Liver (tissue), 9 donors: ENCODE measurements around the gene RAI1. TPM values are rescaled to one million over a fixed set of nuclear protein-coding genes. Genes with fewer than 3 reads are reported as not detected.

ENCODE experiments used
- DNase-seq: peaks from one replicate; pipeline ENCODE4 v3.0.0-alpha.2; 2017; ENCODE audit warnings: low spot score
- H3K27ac ChIP-seq, 2 donors: one replicate each; pipeline ENCODE4 v1.7.0; 2013; ENCODE audit warnings: inconsistent platforms in 2 of 2, low read length in 2 of 2, control low read depth in 1 of 2, low read depth in 1 of 2, mild to moderate bottlenecking in 1 of 2
- H3K27me3 ChIP-seq, 4 donors: one replicate each; pipeline versions ENCODE4 v1.6.1 to v1.7.0; 2013; ENCODE audit warnings: low read length in 3 of 4, inconsistent platforms in 1 of 4, mild to moderate bottlenecking in 1 of 4, moderate library complexity in 1 of 4; ENCODE audit not compliant: control insufficient read depth in 4 of 4, insufficient read depth in 4 of 4
- H3K36me3 ChIP-seq, 4 donors: one replicate each; pipeline versions ENCODE4 v1.6.1 to v1.7.0; 2013; ENCODE audit warnings: low read length in 3 of 4, mild to moderate bottlenecking in 3 of 4, low read depth in 1 of 4, moderate library complexity in 1 of 4; ENCODE audit not compliant: control insufficient read depth in 4 of 4, insufficient read depth in 3 of 4
- H3K4me1 ChIP-seq, 4 donors: one replicate each; pipeline versions ENCODE4 v1.6.1 to v1.7.0; 2013; ENCODE audit warnings: low read length in 3 of 4, mild to moderate bottlenecking in 3 of 4, moderate library complexity in 1 of 4; ENCODE audit not compliant: control insufficient read depth in 4 of 4, insufficient read depth in 4 of 4
- H3K4me3 ChIP-seq, 3 donors: one replicate each; pipeline versions ENCODE4 v1.6.1 to v1.7.0; 2013; ENCODE audit warnings: low read length in 3 of 3, control low read depth in 1 of 3, low read depth in 1 of 3, mild to moderate bottlenecking in 1 of 3
- H3K9ac ChIP-seq, 2 donors: one replicate each; pipeline ENCODE4 v1.7.0; 2013; ENCODE audit warnings: low read length in 2 of 2, mild to moderate bottlenecking in 2 of 2, moderate library complexity in 2 of 2, control low read depth in 1 of 2, low read depth in 1 of 2
- H3K9me3 ChIP-seq, 4 donors: one replicate each; pipeline versions ENCODE4 v1.6.1 to v1.7.0; 2013; ENCODE audit warnings: low read length in 3 of 4; ENCODE audit not compliant: control insufficient read depth in 4 of 4
- EGR1 ChIP-seq, 2 donors: IDR thresholded peaks; 2 replicates each; pipeline ENCODE4 v1.6.1; 2016 to 2018; ENCODE audit warnings: antibody characterized with exemption in 2 of 2, low read depth in 2 of 2
- FOXA2 ChIP-seq: IDR thresholded peaks from 2 replicates; pipeline ENCODE4 v1.6.1; 2016; ENCODE audit warnings: antibody characterized with exemption
- GABPA ChIP-seq, 2 donors: IDR thresholded peaks in 1 of 2; conservative IDR thresholded peaks in 1 of 2; 2 replicates each; pipeline ENCODE4 v1.6.1; 2016; ENCODE audit warnings: antibody characterized with exemption in 2 of 2, mild to moderate bottlenecking in 1 of 2, moderate library complexity in 1 of 2
- HNF4A ChIP-seq, 2 donors: conservative IDR thresholded peaks; 2 replicates each; pipeline ENCODE4 v1.6.1; 2016; ENCODE audit warnings: antibody characterized with exemption in 2 of 2, mild to moderate bottlenecking in 2 of 2
- HNF4G ChIP-seq: IDR thresholded peaks from 2 replicates; pipeline ENCODE4 v1.6.1; 2016; ENCODE audit warnings: antibody characterized with exemption
- JUND ChIP-seq, 2 donors: IDR thresholded peaks; 2 replicates each; pipeline ENCODE4 v1.6.1; 2016; ENCODE audit warnings: antibody characterized with exemption in 2 of 2
- NR2F2 ChIP-seq: IDR thresholded peaks from 2 replicates; pipeline ENCODE4 v1.6.1; 2016; ENCODE audit warnings: antibody characterized with exemption
- RAD21 ChIP-seq, 2 donors: IDR thresholded peaks; 2 replicates each; pipeline ENCODE4 v1.6.1; 2016; ENCODE audit warnings: antibody characterized with exemption in 2 of 2, mild to moderate bottlenecking in 2 of 2
- RXRA ChIP-seq, 2 donors: IDR thresholded peaks; 2 replicates each; pipeline ENCODE4 v1.6.1; 2017 to 2018; ENCODE audit warnings: antibody characterized with exemption in 2 of 2, mild to moderate bottlenecking in 1 of 2
- SP1 ChIP-seq: IDR thresholded peaks from 2 replicates; pipeline ENCODE4 v1.6.1; 2018; ENCODE audit warnings: antibody characterized with exemption, mild to moderate bottlenecking
- TAF1 ChIP-seq: conservative IDR thresholded peaks from 2 replicates; pipeline ENCODE4 v1.6.1; 2016; ENCODE audit warnings: antibody characterized with exemption, mild to moderate bottlenecking
- YY1 ChIP-seq: IDR thresholded peaks from 2 replicates; pipeline ENCODE4 v1.6.1; 2016; ENCODE audit warnings: antibody characterized with exemption, mild to moderate bottlenecking
- WGBS: extraction: QIAGEN DNeasy Blood & Tissue Kit; methylation state at CpG from one replicate; pipeline ENCODE4 v1.1.7; 2013; 5-methylcytosine and 5-hydroxymethylcytosine counted together
- polyA plus RNA-seq, 2 donors: library from polyadenylated mRNA; stranded (reverse) in 1 of 2; unstranded in 1 of 2; fragments of 200-250 nt in 1 of 2; fragments of >200 nt in 1 of 2; fragmentation: Nextera tagmentation in 1 of 2; extraction: Ambion mirVana in 1 of 2; gene quantifications; one replicate each; pipeline versions ENCODE4 v1.2.1 to v1.2.3, GENCODE V29; 2013 to 2015
- total RNA-seq, 2 donors: library from RNA; depleted of rRNA; stranded (reverse); fragments of >200 nt; gene quantifications; one replicate each; pipeline ENCODE4 v1.2.3, GENCODE V29; 2014
- TF ChIP-seq, protein P1 (sequence below): IDR thresholded peaks from 2 replicates; pipeline ENCODE4 v1.6.1; 2016; ENCODE audit warnings: antibody characterized with exemption
- TF ChIP-seq, protein P2 (sequence below): IDR thresholded peaks from 2 replicates; pipeline ENCODE4 v1.6.1; 2016; ENCODE audit warnings: antibody characterized with exemption, mild to moderate bottlenecking
- TF ChIP-seq, protein P3 (sequence below): fragments of 150-350 bp; IDR thresholded peaks from 2 replicates; pipeline ENCODE4 v1.5.1; 2017; ENCODE audit warnings: improper control_type of control experiment, low read depth, low read length; ENCODE audit not compliant: missing input control
- TF ChIP-seq, protein P4 (sequence below): IDR thresholded peaks from 2 replicates; pipeline ENCODE4 v1.6.1; 2016; ENCODE audit warnings: antibody characterized with exemption
- TF ChIP-seq, protein P5 (sequence below): IDR thresholded peaks from 2 replicates; pipeline ENCODE4 v1.6.1; 2016; ENCODE audit warnings: antibody characterized with exemption
- donor health status: healthy.
- donor health status: healthy.
- donor health status: healthy.
- donor health status: healthy.
- donor health status: healthy.

Gene RAI1
- total and polyA plus RNA-seq, 4 donors, result 0.57 to 7.6 (median 5.3) TPM

DNA sequence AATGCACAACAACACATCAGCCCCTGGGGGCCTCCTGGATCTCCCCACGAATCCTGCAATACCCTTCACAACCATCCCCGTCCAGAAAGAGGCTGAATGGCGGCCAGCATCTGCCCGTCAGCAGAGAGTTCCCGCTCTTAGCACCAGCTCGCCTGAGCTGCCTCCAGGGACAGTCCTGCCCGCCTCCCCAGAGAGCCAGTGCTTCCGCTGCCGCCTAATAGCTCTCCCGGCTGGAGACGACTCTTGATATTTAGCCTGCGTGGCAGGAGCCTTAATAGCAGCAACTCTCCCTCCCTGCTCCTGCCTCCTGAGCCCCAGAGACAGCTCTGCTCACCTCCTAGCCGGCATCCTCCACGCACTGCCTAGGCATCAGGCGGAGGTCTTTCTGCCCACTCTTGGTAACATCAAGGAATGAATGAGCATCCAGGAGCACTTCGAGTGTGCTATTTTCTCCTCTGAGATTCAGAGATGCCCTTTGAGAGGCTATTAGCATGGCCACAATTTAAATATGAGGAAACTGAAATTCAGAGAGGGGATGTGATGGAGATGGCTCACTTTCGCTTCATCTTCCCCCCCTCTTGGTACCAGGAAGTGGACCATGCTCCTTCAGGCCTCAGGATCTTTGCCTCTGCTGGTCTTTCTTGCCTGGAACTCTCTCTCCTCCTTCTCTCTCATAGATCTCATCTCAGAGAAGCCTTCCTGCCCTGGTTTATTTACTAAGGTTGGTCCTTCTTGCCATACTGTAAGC lies 67.9 kb downstream of the RAI1 start:
- Histone ChIP-seq H3K4me3 (no peak overlapping the region), H3K4me1 (peaks cover 4 to 18% (median 11%) of the 10 kb centered on the region in 4 donors), H3K9me3 (no peaks in the 10 kb centered on the region), H3K27me3 (no peaks in the 10 kb centered on the region), H3K27ac (peak overlapping the region in 1 of 2 donors; percentile 11), H3K9ac (no peak overlapping the region), H3K36me3 (peaks cover 0 to 2% (median 0%) of the 10 kb centered on the region in 4 donors)
- DNase-seq, result no peak
- 90% methylated on average over 17 of the region's 17 CpGs for WGBS
- TF ChIP-seq HNF4G (no peak), SP1 (no peak), RAD21 (IDR thresholded peaks at IDR 0.05) (no peak), RXRA (IDR thresholded peaks at IDR 0.05) (no peak), NR2F2 (no peak), FOXA2 (no peak), HNF4A (conservative IDR thresholded peaks at IDR 0.05) (no peak), EGR1 (IDR thresholded peaks at IDR 0.05; ENCODE audit: low read depth in 2 of 2) (no peak), TAF1 (no peak), YY1 (no peak), GABPA (IDR thresholded peaks at IDR 0.05 in 1 of 2, conservative IDR thresholded peaks at IDR 0.05 in 1 of 2) (no peak), JUND (IDR thresholded peaks at IDR 0.05) (no peak)
- TF ChIP-seq, protein P1, sequence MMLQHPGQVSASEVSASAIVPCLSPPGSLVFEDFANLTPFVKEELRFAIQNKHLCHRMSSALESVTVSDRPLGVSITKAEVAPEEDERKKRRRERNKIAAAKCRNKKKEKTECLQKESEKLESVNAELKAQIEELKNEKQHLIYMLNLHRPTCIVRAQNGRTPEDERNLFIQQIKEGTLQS, result no peak
- TF ChIP-seq, protein P2, sequence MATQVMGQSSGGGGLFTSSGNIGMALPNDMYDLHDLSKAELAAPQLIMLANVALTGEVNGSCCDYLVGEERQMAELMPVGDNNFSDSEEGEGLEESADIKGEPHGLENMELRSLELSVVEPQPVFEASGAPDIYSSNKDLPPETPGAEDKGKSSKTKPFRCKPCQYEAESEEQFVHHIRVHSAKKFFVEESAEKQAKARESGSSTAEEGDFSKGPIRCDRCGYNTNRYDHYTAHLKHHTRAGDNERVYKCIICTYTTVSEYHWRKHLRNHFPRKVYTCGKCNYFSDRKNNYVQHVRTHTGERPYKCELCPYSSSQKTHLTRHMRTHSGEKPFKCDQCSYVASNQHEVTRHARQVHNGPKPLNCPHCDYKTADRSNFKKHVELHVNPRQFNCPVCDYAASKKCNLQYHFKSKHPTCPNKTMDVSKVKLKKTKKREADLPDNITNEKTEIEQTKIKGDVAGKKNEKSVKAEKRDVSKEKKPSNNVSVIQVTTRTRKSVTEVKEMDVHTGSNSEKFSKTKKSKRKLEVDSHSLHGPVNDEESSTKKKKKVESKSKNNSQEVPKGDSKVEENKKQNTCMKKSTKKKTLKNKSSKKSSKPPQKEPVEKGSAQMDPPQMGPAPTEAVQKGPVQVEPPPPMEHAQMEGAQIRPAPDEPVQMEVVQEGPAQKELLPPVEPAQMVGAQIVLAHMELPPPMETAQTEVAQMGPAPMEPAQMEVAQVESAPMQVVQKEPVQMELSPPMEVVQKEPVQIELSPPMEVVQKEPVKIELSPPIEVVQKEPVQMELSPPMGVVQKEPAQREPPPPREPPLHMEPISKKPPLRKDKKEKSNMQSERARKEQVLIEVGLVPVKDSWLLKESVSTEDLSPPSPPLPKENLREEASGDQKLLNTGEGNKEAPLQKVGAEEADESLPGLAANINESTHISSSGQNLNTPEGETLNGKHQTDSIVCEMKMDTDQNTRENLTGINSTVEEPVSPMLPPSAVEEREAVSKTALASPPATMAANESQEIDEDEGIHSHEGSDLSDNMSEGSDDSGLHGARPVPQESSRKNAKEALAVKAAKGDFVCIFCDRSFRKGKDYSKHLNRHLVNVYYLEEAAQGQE, result no peak
- TF ChIP-seq, protein P3, sequence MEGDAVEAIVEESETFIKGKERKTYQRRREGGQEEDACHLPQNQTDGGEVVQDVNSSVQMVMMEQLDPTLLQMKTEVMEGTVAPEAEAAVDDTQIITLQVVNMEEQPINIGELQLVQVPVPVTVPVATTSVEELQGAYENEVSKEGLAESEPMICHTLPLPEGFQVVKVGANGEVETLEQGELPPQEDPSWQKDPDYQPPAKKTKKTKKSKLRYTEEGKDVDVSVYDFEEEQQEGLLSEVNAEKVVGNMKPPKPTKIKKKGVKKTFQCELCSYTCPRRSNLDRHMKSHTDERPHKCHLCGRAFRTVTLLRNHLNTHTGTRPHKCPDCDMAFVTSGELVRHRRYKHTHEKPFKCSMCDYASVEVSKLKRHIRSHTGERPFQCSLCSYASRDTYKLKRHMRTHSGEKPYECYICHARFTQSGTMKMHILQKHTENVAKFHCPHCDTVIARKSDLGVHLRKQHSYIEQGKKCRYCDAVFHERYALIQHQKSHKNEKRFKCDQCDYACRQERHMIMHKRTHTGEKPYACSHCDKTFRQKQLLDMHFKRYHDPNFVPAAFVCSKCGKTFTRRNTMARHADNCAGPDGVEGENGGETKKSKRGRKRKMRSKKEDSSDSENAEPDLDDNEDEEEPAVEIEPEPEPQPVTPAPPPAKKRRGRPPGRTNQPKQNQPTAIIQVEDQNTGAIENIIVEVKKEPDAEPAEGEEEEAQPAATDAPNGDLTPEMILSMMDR, result no peak
- TF ChIP-seq, protein P4, sequence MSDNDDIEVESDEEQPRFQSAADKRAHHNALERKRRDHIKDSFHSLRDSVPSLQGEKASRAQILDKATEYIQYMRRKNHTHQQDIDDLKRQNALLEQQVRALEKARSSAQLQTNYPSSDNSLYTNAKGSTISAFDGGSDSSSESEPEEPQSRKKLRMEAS, result no peak
- TF ChIP-seq, protein P5, sequence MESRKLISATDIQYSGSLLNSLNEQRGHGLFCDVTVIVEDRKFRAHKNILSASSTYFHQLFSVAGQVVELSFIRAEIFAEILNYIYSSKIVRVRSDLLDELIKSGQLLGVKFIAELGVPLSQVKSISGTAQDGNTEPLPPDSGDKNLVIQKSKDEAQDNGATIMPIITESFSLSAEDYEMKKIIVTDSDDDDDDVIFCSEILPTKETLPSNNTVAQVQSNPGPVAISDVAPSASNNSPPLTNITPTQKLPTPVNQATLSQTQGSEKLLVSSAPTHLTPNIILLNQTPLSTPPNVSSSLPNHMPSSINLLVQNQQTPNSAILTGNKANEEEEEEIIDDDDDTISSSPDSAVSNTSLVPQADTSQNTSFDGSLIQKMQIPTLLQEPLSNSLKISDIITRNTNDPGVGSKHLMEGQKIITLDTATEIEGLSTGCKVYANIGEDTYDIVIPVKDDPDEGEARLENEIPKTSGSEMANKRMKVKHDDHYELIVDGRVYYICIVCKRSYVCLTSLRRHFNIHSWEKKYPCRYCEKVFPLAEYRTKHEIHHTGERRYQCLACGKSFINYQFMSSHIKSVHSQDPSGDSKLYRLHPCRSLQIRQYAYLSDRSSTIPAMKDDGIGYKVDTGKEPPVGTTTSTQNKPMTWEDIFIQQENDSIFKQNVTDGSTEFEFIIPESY, result no peak
